Measurements from ENCODE around the gene ITGB5. TPM values are rescaled to one million over a fixed set of nuclear protein-coding genes. Genes with fewer than 3 reads are reported as not detected.

Gene ITGB5
- polyA plus RNA-seq, 1 experiment = 393 TPM

DNA sequence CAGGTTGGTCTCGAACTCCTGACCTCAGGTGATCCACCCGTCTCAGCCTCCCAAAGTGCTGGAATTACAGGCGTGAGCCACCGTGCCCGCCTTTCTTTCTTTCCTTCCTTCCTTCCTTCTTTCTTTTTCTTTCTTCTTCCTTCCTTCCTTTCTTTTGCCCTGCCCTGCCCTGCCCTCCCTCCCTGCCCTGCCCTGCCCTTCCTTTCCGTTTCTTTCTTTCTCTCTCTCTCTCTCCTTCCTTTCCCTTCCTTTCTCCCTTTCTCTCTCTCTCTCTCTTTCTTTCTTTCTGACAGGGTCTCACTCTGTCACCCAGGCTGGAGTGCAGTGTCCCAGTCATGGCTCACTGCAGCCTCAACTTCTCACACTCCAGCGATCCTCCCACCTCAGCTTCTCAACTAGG lies 82.3 kb downstream of the ITGB5 start:
- Histone ChIP-seq H3K36me3 (ENCODE audit: control insufficient read depth, insufficient read depth, low read length) (peaks cover 4% of the 10 kb centered on the region), H3K4me3 (ENCODE audit: low read depth, low read length) (no peak overlapping the region), H3K27me3 (ENCODE audit: control insufficient read depth, insufficient read depth, low read length) (no peaks in the 10 kb centered on the region)
- ChIA-PET CTCF (no interaction called here), POLR2A (no interaction called here)
- no peak for DNase-seq (ENCODE audit: low read depth)
- TF ChIP-seq, protein P1, sequence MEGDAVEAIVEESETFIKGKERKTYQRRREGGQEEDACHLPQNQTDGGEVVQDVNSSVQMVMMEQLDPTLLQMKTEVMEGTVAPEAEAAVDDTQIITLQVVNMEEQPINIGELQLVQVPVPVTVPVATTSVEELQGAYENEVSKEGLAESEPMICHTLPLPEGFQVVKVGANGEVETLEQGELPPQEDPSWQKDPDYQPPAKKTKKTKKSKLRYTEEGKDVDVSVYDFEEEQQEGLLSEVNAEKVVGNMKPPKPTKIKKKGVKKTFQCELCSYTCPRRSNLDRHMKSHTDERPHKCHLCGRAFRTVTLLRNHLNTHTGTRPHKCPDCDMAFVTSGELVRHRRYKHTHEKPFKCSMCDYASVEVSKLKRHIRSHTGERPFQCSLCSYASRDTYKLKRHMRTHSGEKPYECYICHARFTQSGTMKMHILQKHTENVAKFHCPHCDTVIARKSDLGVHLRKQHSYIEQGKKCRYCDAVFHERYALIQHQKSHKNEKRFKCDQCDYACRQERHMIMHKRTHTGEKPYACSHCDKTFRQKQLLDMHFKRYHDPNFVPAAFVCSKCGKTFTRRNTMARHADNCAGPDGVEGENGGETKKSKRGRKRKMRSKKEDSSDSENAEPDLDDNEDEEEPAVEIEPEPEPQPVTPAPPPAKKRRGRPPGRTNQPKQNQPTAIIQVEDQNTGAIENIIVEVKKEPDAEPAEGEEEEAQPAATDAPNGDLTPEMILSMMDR (IDR thresholded peaks at IDR 0.05; ENCODE audit: insufficient read depth, low read depth, low read length) = no peak

DNA sequence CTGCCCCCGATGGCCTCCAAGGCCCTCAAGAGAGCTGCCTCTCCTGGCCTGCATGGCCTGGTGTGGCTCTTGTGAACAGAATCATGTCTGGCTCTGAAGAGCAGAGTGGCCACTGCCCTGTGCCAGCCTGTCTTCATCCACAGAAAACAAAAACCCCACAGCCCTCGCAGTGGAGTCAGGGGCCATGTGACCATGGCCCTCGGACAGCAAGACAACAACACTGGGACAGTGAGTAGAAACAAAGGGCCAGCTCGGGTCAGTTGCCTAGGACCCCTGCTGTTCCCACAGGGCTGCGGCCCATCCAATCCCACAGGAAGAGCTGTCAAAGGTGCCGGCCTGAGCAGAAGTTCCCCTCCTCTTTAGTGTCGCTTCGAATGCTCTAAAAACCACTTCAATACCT lies 84.5 kb downstream of the ITGB5 start:
- Histone ChIP-seq H3K27me3 (ENCODE audit: control insufficient read depth, insufficient read depth, low read length) (no peaks in the 10 kb centered on the region), H3K36me3 (ENCODE audit: control insufficient read depth, insufficient read depth, low read length) (peaks cover 1% of the 10 kb centered on the region), H3K4me3 (ENCODE audit: low read depth, low read length) (no peak overlapping the region)
- CTCF ChIA-PET = no interaction called here
- no peak for DNase-seq (ENCODE audit: low read depth)
- POLR2A ChIA-PET = no interaction called here
- TF ChIP-seq, protein P1 (IDR thresholded peaks at IDR 0.05; ENCODE audit: insufficient read depth, low read depth, low read length) = no peak

DNA sequence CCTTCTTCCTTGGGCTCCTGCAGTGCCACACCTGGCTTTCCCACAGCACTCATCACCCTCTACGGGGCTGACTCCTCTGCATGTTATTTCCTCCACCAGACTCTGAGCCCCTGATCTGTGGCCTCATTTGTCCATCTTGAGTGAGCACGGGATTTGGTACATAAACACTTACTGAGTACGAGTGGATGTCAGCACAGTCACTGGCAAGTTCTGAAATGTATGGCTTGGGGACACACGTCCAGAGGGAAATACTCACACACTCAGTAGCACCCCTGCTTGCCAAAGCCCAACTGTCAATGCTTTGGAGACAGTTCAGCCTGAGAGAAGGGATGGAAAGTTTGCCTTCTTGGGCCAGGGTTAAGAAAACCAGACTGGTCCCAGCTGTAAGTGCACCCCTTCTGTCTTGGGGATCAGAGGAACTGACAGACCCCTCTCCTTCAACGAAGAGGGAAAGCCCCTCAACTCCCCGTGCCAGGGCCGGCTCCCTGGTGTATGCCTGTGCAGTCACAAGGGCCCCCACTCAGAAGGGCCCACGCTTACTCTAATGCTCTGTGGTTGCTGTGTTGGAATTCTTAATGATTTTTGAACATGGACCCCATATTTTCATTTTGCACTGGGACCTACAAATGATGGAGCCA lies 85.0 kb downstream of the ITGB5 start:
- H3K27me3 ChIP-seq (ENCODE audit: control insufficient read depth, insufficient read depth, low read length) = no peaks in the 10 kb centered on the region
- ChIA-PET POLR2A (no interaction called here), CTCF (interaction anchor here (0.6 kb wide), 1 partner anchor 9 kb away, joined by 3 read pairs; no protein-coding TSS in a partner anchor)
- peaks cover 1% of the 10 kb centered on the region for H3K36me3 ChIP-seq (ENCODE audit: control insufficient read depth, insufficient read depth, low read length)
- TF ChIP-seq, protein P1 (IDR thresholded peaks at IDR 0.05; ENCODE audit: insufficient read depth, low read depth, low read length) = no peak
- H3K4me3 ChIP-seq (ENCODE audit: low read depth, low read length) = no peak overlapping the region
- DNase-seq (ENCODE audit: low read depth) = no peak

DNA sequence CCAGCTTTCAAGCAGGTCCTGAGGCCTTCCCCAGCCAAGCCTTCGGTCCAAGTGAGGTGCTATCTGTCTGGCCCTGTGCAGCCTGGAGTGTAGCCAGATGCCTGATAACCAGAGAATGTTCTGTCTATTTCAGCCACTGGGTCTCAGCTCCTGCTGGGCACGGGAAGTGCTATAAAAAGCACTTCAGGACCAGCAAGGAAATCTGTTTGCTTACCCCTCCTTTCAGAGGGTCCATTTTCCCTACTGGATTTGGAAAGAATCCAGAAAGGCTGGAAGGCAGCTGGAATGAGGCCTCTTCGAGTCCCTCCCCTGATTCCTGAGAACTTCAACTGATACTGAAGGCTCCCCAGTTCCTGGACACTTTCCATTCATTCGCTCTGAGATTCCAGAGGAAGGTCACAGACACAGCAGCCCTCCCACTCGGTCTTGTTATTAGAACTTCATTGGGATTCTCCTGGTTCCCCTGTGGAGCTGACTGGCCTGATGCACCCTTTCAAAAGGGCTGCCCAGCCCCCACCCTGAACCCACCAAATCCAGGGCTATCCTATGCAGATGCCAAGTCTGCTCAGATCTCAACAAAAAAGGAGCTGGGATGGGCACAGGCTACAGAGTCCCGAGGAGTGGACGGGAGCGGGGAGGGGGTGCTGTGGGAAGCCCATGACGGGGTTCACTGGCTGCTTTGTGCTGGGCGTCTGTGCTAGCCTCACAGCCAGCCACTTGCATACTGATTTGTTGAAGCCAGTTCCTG lies 86.5 kb downstream of the ITGB5 start:
- Histone ChIP-seq H3K4me3 (ENCODE audit: low read depth, low read length) (no peak overlapping the region), H3K27me3 (ENCODE audit: control insufficient read depth, insufficient read depth, low read length) (no peaks in the 10 kb centered on the region), H3K36me3 (ENCODE audit: control insufficient read depth, insufficient read depth, low read length) (peaks cover 4% of the 10 kb centered on the region)
- TF ChIP-seq, protein P1 (IDR thresholded peaks at IDR 0.05; ENCODE audit: insufficient read depth, low read depth, low read length) = no peak
- DNase-seq (ENCODE audit: low read depth) = no peak
- ChIA-PET POLR2A (no interaction called here), CTCF (interaction anchor here (0.5 to 1.6 kb wide), 5 partner anchors 9 to 821 kb away, joined by 3 to 5 read pairs (median 3); no protein-coding TSS in a partner anchor)

DNA sequence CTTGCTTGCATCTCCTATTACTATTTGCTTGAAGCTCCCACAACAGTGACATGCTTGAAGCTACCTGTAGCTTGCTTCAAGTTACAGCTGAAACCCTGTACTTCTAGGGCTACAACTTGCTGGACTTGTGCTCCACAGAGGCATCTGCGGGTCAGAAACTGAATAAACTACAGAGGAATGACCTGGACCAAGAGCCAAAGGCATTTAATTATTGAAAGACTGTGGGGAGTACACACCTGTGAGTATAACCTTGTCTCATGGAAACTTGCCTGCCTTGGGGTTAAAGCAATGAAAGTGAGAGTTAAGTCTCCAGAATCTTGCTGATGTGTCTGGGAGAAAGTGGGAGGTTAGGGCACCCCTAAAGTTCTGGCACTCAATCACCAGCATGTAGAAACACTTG lies 87.1 kb downstream of the ITGB5 start:
- no peak for DNase-seq (ENCODE audit: low read depth)
- ChIA-PET CTCF (interaction anchor here (0.5 to 1.6 kb wide), 5 partner anchors 10 to 820 kb away, joined by 3 to 5 read pairs (median 3); no protein-coding TSS in a partner anchor), POLR2A (no interaction called here)
- Histone ChIP-seq H3K36me3 (ENCODE audit: control insufficient read depth, insufficient read depth, low read length) (peaks cover 6% of the 10 kb centered on the region), H3K27me3 (ENCODE audit: control insufficient read depth, insufficient read depth, low read length) (no peaks in the 10 kb centered on the region), H3K4me3 (ENCODE audit: low read depth, low read length) (no peak overlapping the region)
- TF ChIP-seq, protein P1 (IDR thresholded peaks at IDR 0.05; ENCODE audit: insufficient read depth, low read depth, low read length) = no peak
